ENCODE results near the gene PRMT3.

PRMT3 gene

GRCh38 chr11:20444535-20444934 is 57.0 kb downstream of the PRMT3 start:
- Mint-ChIP-seq H3K4me1 (no peaks in the 10 kb centered on the region), H3K4me3 (no peak overlapping the region), H3K36me3 (ENCODE audit: low read depth) (no peaks in the 10 kb centered on the region), H3K9me3 (no peaks in the 10 kb centered on the region), H3K27me3 (ENCODE audit: low read depth) (no peaks in the 10 kb centered on the region), H3K27ac (no peak overlapping the region)
- no peak for TF ChIP-seq CTCF (IDR thresholded peaks at IDR 0.05; ENCODE audit: unreplicated experiment in 3 of 3)

GRCh38 chr11:20448834-20449233 is 61.3 kb downstream of the PRMT3 start:
- Mint-ChIP-seq H3K4me3 (no peak overlapping the region), H3K27ac (no peak overlapping the region), H3K4me1 (no peaks in the 10 kb centered on the region), H3K9me3 (no peaks in the 10 kb centered on the region), H3K27me3 (ENCODE audit: low read depth) (no peaks in the 10 kb centered on the region), H3K36me3 (ENCODE audit: low read depth) (no peaks in the 10 kb centered on the region)
- TF ChIP-seq CTCF (IDR thresholded peaks at IDR 0.05; ENCODE audit: unreplicated experiment in 3 of 3) = no peak

- H3K4me3 Mint-ChIP-seq = no peak overlapping the region
- H3K27me3 Mint-ChIP-seq (ENCODE audit: low read depth) = no peaks in the 10 kb centered on the region
- no peaks in the 10 kb centered on the region for H3K9me3 Mint-ChIP-seq
- TF ChIP-seq CTCF (IDR thresholded peaks at IDR 0.05; ENCODE audit: unreplicated experiment in 3 of 3) = no peak
- H3K27ac Mint-ChIP-seq = no peak overlapping the region
- no peaks in the 10 kb centered on the region for H3K4me1 Mint-ChIP-seq
- no peaks in the 10 kb centered on the region for H3K36me3 Mint-ChIP-seq (ENCODE audit: low read depth)
Observed at GRCh38 chr11:20450829-20451228, 63.3 kb downstream of the PRMT3 start.

GRCh38 chr11:20451568-20451967 is 64.1 kb downstream of the PRMT3 start:
- H3K27ac Mint-ChIP-seq = no peak overlapping the region
- H3K27me3 Mint-ChIP-seq (ENCODE audit: low read depth) = no peaks in the 10 kb centered on the region
- H3K9me3 Mint-ChIP-seq = no peaks in the 10 kb centered on the region
- no peaks in the 10 kb centered on the region for H3K4me1 Mint-ChIP-seq
- H3K4me3 Mint-ChIP-seq = no peak overlapping the region
- no peaks in the 10 kb centered on the region for H3K36me3 Mint-ChIP-seq (ENCODE audit: low read depth)
- no peak for TF ChIP-seq CTCF (IDR thresholded peaks at IDR 0.05; ENCODE audit: unreplicated experiment in 3 of 3)

GRCh38 chr11:20452585-20452984 is 65.1 kb downstream of the PRMT3 start:
- H3K4me3 Mint-ChIP-seq = no peak overlapping the region

More at GRCh38 chr11:20452585-20452984, 65.1 kb downstream of the PRMT3 start:
- H3K27me3 Mint-ChIP-seq (ENCODE audit: low read depth) = no peaks in the 10 kb centered on the region
- H3K36me3 Mint-ChIP-seq (ENCODE audit: low read depth) = no peaks in the 10 kb centered on the region
- no peak for TF ChIP-seq CTCF (IDR thresholded peaks at IDR 0.05; ENCODE audit: unreplicated experiment in 3 of 3)
- no peaks in the 10 kb centered on the region for H3K4me1 Mint-ChIP-seq
- no peaks in the 10 kb centered on the region for H3K9me3 Mint-ChIP-seq
- H3K27ac Mint-ChIP-seq = no peak overlapping the region

All from nephron (organoid).